ENCODE measurements around the gene MEMO1.

MEMO1 gene

DNA sequence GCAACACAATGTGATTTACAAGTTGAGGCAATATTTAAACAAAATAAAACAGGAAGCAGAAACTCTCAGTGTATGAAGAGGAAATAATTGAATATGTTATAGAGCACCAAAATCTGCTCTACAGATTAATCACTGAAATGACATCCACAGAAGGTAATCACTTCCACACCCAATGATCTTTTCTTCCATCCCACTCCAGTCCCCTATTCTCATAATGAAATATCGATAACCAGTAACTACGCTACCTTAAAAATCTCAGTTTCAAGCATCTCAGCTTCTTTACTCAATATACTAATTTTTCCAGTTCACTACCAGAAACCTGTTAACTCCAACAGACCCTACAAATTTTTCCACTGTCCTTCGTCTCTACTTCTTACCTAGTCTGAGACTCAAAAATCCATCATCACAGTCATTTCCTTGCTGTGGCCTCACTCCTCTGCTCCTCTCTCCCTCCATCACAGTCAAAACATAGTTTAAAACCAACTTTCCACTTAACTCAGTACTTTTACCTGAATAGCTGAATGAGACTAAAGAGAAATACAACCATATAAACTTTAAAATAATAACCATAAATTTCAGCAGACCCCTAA lies 67.1 kb downstream of the MEMO1 start:
- no peak for TF ChIP-seq NFIC (IDR thresholded peaks at IDR 0.05)
- no peak for TF ChIP-seq FOXM1 (IDR thresholded peaks at IDR 0.05; ENCODE audit: borderline replicate concordance, low read depth)
- TF ChIP-seq EP300 (IDR thresholded peaks at IDR 0.05; ENCODE audit: borderline replicate concordance), result no peak
- TF ChIP-seq ZBTB7A (IDR thresholded peaks at IDR 0.05; ENCODE audit: low read depth), result no peak
- TF ChIP-seq EGR1 (IDR thresholded peaks at IDR 0.05), result no peak
- TF ChIP-seq, protein P1, sequence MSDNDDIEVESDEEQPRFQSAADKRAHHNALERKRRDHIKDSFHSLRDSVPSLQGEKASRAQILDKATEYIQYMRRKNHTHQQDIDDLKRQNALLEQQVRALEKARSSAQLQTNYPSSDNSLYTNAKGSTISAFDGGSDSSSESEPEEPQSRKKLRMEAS (IDR thresholded peaks at IDR 0.05), result no peak
- no peak for TF ChIP-seq YY1 (IDR thresholded peaks at IDR 0.05; ENCODE audit: low read depth)
- no peak for TF ChIP-seq TCF12 (IDR thresholded peaks at IDR 0.05; ENCODE audit: low read depth)
- TF ChIP-seq, protein P2, sequence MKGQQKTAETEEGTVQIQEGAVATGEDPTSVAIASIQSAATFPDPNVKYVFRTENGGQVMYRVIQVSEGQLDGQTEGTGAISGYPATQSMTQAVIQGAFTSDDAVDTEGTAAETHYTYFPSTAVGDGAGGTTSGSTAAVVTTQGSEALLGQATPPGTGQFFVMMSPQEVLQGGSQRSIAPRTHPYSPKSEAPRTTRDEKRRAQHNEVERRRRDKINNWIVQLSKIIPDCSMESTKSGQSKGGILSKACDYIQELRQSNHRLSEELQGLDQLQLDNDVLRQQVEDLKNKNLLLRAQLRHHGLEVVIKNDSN (IDR thresholded peaks at IDR 0.05), result no peak
- no peak for TF ChIP-seq TEAD4 (IDR thresholded peaks at IDR 0.05)
- TF ChIP-seq CREB1 (IDR thresholded peaks at IDR 0.05; ENCODE audit: low read depth), result no peak
- TF ChIP-seq, protein P3, sequence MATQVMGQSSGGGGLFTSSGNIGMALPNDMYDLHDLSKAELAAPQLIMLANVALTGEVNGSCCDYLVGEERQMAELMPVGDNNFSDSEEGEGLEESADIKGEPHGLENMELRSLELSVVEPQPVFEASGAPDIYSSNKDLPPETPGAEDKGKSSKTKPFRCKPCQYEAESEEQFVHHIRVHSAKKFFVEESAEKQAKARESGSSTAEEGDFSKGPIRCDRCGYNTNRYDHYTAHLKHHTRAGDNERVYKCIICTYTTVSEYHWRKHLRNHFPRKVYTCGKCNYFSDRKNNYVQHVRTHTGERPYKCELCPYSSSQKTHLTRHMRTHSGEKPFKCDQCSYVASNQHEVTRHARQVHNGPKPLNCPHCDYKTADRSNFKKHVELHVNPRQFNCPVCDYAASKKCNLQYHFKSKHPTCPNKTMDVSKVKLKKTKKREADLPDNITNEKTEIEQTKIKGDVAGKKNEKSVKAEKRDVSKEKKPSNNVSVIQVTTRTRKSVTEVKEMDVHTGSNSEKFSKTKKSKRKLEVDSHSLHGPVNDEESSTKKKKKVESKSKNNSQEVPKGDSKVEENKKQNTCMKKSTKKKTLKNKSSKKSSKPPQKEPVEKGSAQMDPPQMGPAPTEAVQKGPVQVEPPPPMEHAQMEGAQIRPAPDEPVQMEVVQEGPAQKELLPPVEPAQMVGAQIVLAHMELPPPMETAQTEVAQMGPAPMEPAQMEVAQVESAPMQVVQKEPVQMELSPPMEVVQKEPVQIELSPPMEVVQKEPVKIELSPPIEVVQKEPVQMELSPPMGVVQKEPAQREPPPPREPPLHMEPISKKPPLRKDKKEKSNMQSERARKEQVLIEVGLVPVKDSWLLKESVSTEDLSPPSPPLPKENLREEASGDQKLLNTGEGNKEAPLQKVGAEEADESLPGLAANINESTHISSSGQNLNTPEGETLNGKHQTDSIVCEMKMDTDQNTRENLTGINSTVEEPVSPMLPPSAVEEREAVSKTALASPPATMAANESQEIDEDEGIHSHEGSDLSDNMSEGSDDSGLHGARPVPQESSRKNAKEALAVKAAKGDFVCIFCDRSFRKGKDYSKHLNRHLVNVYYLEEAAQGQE (IDR thresholded peaks at IDR 0.05; ENCODE audit: low read depth), result no peak

DNA sequence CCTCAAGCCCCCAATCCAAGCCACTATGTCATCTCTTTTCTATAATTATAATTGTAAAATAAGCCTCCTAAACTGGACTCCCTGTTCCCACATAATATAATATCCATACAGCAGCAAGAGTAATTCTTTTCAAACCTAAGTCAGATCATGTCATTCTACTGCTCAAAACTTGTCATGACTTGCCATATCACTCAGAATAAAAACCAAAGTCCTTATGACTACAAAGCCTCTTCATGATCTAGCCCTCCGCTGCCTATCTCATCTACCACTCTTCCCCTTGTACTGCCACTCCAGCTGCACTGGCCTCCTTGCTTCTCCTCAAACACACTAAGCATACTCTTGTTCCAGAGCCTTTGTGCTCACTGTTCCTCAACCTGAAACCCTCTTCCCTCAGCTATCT lies 69.9 kb downstream of the MEMO1 start:
- no peak for TF ChIP-seq CREB1 (IDR thresholded peaks at IDR 0.05; ENCODE audit: low read depth)
- no peak for TF ChIP-seq NFIC (IDR thresholded peaks at IDR 0.05)
- TF ChIP-seq, protein P3 (IDR thresholded peaks at IDR 0.05; ENCODE audit: low read depth), result no peak
- TF ChIP-seq, protein P2 (IDR thresholded peaks at IDR 0.05), result no peak
- no peak for TF ChIP-seq TAF1 (IDR thresholded peaks at IDR 0.05; ENCODE audit: low read depth)

DNA sequence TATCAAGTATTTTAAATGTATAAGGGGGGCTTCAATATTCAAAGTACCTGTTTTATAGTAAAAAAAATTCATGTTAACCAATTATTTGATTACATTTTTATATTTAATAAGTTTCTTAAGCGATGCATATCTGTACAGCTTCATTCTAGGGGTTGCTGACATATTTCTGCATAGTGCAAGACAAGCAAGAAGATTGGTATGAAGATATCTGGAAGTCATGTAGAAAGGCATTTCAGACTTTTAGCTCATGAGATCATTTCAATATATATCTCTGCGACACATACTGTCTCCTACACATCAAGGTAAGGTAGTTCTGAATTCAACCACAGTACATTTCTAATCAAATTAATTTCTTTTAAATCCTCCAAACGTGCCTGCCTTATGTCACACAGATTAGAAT lies 73.1 kb downstream of the MEMO1 start:
- TF ChIP-seq FOXM1 (IDR thresholded peaks at IDR 0.05; ENCODE audit: borderline replicate concordance, low read depth), result no peak
- no peak for TF ChIP-seq TEAD4 (IDR thresholded peaks at IDR 0.05)
- no peak for TF ChIP-seq YY1 (IDR thresholded peaks at IDR 0.05; ENCODE audit: low read depth)
- TF ChIP-seq CEBPB (IDR thresholded peaks at IDR 0.05), result no peak

DNA sequence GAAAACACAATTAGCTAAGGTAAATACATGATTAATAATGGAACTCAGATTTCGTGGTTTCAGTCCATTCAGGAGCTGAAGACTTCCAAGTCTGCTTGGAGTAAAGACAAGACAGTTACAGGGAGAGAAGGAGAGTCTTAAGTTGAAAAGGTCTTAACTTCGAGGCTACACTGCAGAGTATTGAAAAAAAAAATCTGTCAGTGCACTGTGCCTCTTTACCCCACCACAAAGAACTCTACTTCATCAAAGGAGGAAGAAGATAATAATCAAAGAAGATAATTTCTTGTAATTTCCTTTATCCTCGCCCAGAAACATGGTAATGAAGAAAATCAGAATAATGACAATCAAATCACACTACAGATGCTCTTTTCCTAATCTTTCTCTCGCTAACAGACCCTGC lies 75.4 kb downstream of the MEMO1 start:
- TF ChIP-seq, protein P3 (IDR thresholded peaks at IDR 0.05; ENCODE audit: low read depth), result no peak
- TF ChIP-seq CREB1 (IDR thresholded peaks at IDR 0.05; ENCODE audit: low read depth) (no peak), TCF12 (IDR thresholded peaks at IDR 0.05; ENCODE audit: low read depth) (no peak), NFIC (IDR thresholded peaks at IDR 0.05) (no peak), CEBPB (IDR thresholded peaks at IDR 0.05) (no peak), YY1 (IDR thresholded peaks at IDR 0.05; ENCODE audit: low read depth) (no peak), RAD21 (IDR thresholded peaks at IDR 0.05; ENCODE audit: low read depth) (no peak), EGR1 (IDR thresholded peaks at IDR 0.05) (no peak), ZBTB7A (IDR thresholded peaks at IDR 0.05; ENCODE audit: low read depth) (no peak), FOXM1 (IDR thresholded peaks at IDR 0.05; ENCODE audit: borderline replicate concordance, low read depth) (no peak), TAF1 (IDR thresholded peaks at IDR 0.05; ENCODE audit: low read depth) (no peak), TEAD4 (IDR thresholded peaks at IDR 0.05) (no peak), EP300 (IDR thresholded peaks at IDR 0.05; ENCODE audit: borderline replicate concordance) (no peak)
- TF ChIP-seq, protein P1 (IDR thresholded peaks at IDR 0.05), result no peak
- TF ChIP-seq, protein P2 (IDR thresholded peaks at IDR 0.05), result no peak
